H1 (cell line): Measurements from ENCODE around the gene PCBD1. TPM values are rescaled to one million over a fixed set of nuclear protein-coding genes. Genes with fewer than 3 reads are reported as not detected.

Experiments
- CTCF ChIA-PET: fragments of 300-600 bp; sonication (Branson Sonifier 250); formaldehyde crosslinking; loops from one replicate; lab custom pipeline; 2021; ENCODE audit not compliant: partially characterized antibody; lab: Charles Lee
- POLR2A ChIA-PET: fragments of 300-600 bp; sonication (Branson Sonifier 250); formaldehyde crosslinking; loops from one replicate; lab custom pipeline; 2021; ENCODE audit warnings: inconsistent platforms; ENCODE audit not compliant: partially characterized antibody; lab: Charles Lee
- DNase-seq, 2 experiments: peaks; one replicate each; pipeline versions ENCODE4 v3.0.0 to v3.0.0-alpha.2; 2010 to 2022; ENCODE audit warnings: low spot score in 2 of 2, low read depth in 1 of 2, mixed read lengths in 1 of 2
- FAIRE-seq: peaks from 2 replicates; lab custom pipeline; 2011; peaks lifted over from hg19 to GRCh38; lab: Jason Lieb, UNC
- H2AFZ ChIP-seq: 2 replicates; pipeline ENCODE4 v1.8.1; 2012; ENCODE audit warnings: low read length, inconsistent platforms
- H2AK5ac ChIP-seq: 2 replicates; pipeline ENCODE4 v1.6.1; 2013; ENCODE audit warnings: low read depth, low read length
- H2BK120ac ChIP-seq: replicated peaks from 2 replicates; pipeline ENCODE3; 2013; ENCODE audit warnings: low read depth, low read length, inconsistent platforms
- H2BK12ac ChIP-seq: 2 replicates; pipeline ENCODE4 v1.6.1; 2013; ENCODE audit warnings: low read depth, low read length
- H2BK15ac ChIP-seq: 2 replicates; pipeline ENCODE4 v1.6.1; 2013; ENCODE audit warnings: low read length
- H2BK20ac ChIP-seq: 2 replicates; pipeline ENCODE4 v1.6.1; 2013; ENCODE audit warnings: low read length
- H2BK5ac ChIP-seq: 2 replicates; pipeline ENCODE4 v1.6.1; 2013; ENCODE audit warnings: low read depth, low read length
- H3K14ac ChIP-seq: 2 replicates; pipeline ENCODE4 v1.6.1; 2013; ENCODE audit warnings: inconsistent platforms; ENCODE audit not compliant: insufficient read length
- H3K18ac ChIP-seq: 2 replicates; pipeline ENCODE4 v1.6.1; 2013; ENCODE audit warnings: low read length; ENCODE audit errors: extremely low read depth
- H3K23ac ChIP-seq: 2 replicates; pipeline ENCODE4 v1.6.1; 2013; ENCODE audit warnings: inconsistent platforms; ENCODE audit not compliant: insufficient read length
- H3K23me2 ChIP-seq: 2 replicates; pipeline ENCODE4 v1.6.1; 2013; ENCODE audit warnings: low read depth, low read length
- H3K27ac ChIP-seq: 2 replicates; pipeline ENCODE4 v1.6.1; 2011; ENCODE audit warnings: low read depth, low read length, inconsistent platforms
- H3K27me3 ChIP-seq, 4 experiments: replicated peaks in 1 of 4; 1 replicate in 1 of 4; 2 replicates in 3 of 4; pipeline versions ENCODE4 v1.6.1 to v1.8.1; 2011 to 2013; ENCODE audit warnings: low read length in 3 of 4, mild to moderate bottlenecking in 3 of 4, inconsistent platforms in 2 of 4, mixed read lengths in 2 of 4, moderate library complexity in 1 of 4; ENCODE audit not compliant: control insufficient read depth in 3 of 4, insufficient read depth in 3 of 4; ENCODE audit errors: extremely low read depth in 1 of 4
- H3K36me3 ChIP-seq, 4 experiments: 2 replicates each; pipeline versions ENCODE4 v1.6.1 to v1.8.1; 2011 to 2013; ENCODE audit warnings: mild to moderate bottlenecking in 4 of 4, low read length in 3 of 4, moderate library complexity in 2 of 4, control low read depth in 1 of 4, inconsistent platforms in 1 of 4; ENCODE audit not compliant: insufficient read depth in 4 of 4, control insufficient read depth in 2 of 4
- H3K4ac ChIP-seq: replicated peaks from 2 replicates; pipeline ENCODE3; 2013; ENCODE audit warnings: low read length, low read depth, mixed read lengths, inconsistent platforms; ENCODE audit not compliant: insufficient read length
- H3K4me1 ChIP-seq, 4 experiments: replicated peaks in 1 of 4; 1 replicate in 1 of 4; 2 replicates in 3 of 4; pipeline versions ENCODE4 v1.6.1 to v1.8.1; 2011 to 2013; ENCODE audit warnings: low read length in 3 of 4, inconsistent platforms in 2 of 4, mixed read lengths in 1 of 4; ENCODE audit not compliant: insufficient read depth in 4 of 4, control insufficient read depth in 3 of 4
- H3K4me2 ChIP-seq, 2 experiments: 2 replicates each; pipeline versions ENCODE4 v1.6.1 to v1.8.1; 2011 to 2013; ENCODE audit warnings: low read depth in 2 of 2, low read length in 2 of 2, control low read depth in 1 of 2, inconsistent platforms in 1 of 2, mild to moderate bottlenecking in 1 of 2; ENCODE audit not compliant: insufficient read depth in 1 of 2
- H3K4me3 ChIP-seq, 4 experiments: fragments of 200-600, 300-600 bp in 1 of 4; sonication (generic), shearing (Covaris generic), sonication (Bioruptor Twin) in 1 of 4; 2 replicates each; pipeline versions ENCODE4 v1.5.1 to v1.8.1; 2011 to 2016; ENCODE audit warnings: low read length in 4 of 4, low read depth in 3 of 4, control low read depth in 2 of 4, inconsistent platforms in 2 of 4, mild to moderate bottlenecking in 2 of 4, mixed read lengths in 1 of 4, moderate library complexity in 1 of 4; ENCODE audit not compliant: insufficient read depth in 2 of 4; ENCODE audit errors: extremely low read depth in 1 of 4
- H3K56ac ChIP-seq: replicated peaks from 2 replicates; pipeline ENCODE3; 2013; ENCODE audit warnings: low read depth, mild to moderate bottlenecking, mixed read lengths, low read length, inconsistent platforms; ENCODE audit not compliant: insufficient read length
- H3K79me1 ChIP-seq: 2 replicates; pipeline ENCODE4 v1.6.1; 2013; ENCODE audit warnings: low read depth, low read length, control low read depth
- H3K79me2 ChIP-seq, 2 experiments: 2 replicates each; pipeline versions ENCODE4 v1.6.1 to v1.8.1; 2012 to 2013; ENCODE audit warnings: low read length in 2 of 2, mild to moderate bottlenecking in 2 of 2, inconsistent platforms in 1 of 2; ENCODE audit not compliant: insufficient read depth in 2 of 2, control insufficient read depth in 1 of 2
- H3K9ac ChIP-seq, 4 experiments: replicated peaks in 1 of 4; 1 replicate in 1 of 4; 2 replicates in 3 of 4; pipeline versions ENCODE4 v1.6.1 to v1.8.1; 2011 to 2013; ENCODE audit warnings: low read depth in 3 of 4, low read length in 3 of 4, control low read depth in 2 of 4, mild to moderate bottlenecking in 2 of 4, moderate library complexity in 2 of 4, inconsistent platforms in 1 of 4; ENCODE audit errors: extremely low read depth in 1 of 4
- H3K9me3 ChIP-seq, 2 experiments: 2 replicates each; pipeline versions ENCODE4 v1.6.1 to v1.8.1; 2012 to 2013; ENCODE audit warnings: mild to moderate bottlenecking in 2 of 2, moderate library complexity in 2 of 2, control low read depth in 1 of 2, inconsistent platforms in 1 of 2, low read depth in 1 of 2, low read length in 1 of 2, mixed read lengths in 1 of 2; ENCODE audit not compliant: insufficient read depth in 2 of 2
- H4K20me1 ChIP-seq, 2 experiments: replicated peaks in 1 of 2; 2 replicates each; pipeline versions ENCODE3 to v1.8.1; 2011 to 2013; ENCODE audit warnings: inconsistent platforms in 2 of 2, low read length in 2 of 2, mild to moderate bottlenecking in 1 of 2; ENCODE audit not compliant: insufficient read depth in 2 of 2, control insufficient read depth in 1 of 2
- H4K5ac ChIP-seq: 2 replicates; pipeline ENCODE4 v1.6.1; 2013; ENCODE audit warnings: low read length, low read depth, mixed read lengths, inconsistent platforms; ENCODE audit not compliant: insufficient read length
- H4K8ac ChIP-seq: 2 replicates; pipeline ENCODE4 v1.8.0; 2013; ENCODE audit warnings: mild to moderate bottlenecking, moderate library complexity, low read length, inconsistent platforms; ENCODE audit not compliant: insufficient read depth; ENCODE audit errors: extremely low read depth
- H4K91ac ChIP-seq: replicated peaks from 2 replicates; pipeline ENCODE3; 2013; ENCODE audit warnings: low read length, mixed read lengths, inconsistent platforms; ENCODE audit not compliant: insufficient read length
- ASH2L ChIP-seq: fragments of 200-600, 300-600 bp; sonication (generic); IDR thresholded peaks from one replicate; pipeline ENCODE4 v1.7.1; 2017; ENCODE audit warnings: low read length
- EP300 ChIP-seq, 2 experiments: IDR thresholded peaks; 1 replicate in 1 of 2; 2 replicates in 1 of 2; pipeline ENCODE4 v1.6.1; 2011 to 2012; ENCODE audit warnings: low read depth in 2 of 2, low read length in 2 of 2, mild to moderate bottlenecking in 2 of 2, borderline replicate concordance in 1 of 2, inconsistent platforms in 1 of 2, moderate library complexity in 1 of 2
- FOSL1 ChIP-seq: IDR thresholded peaks from 2 replicates; pipeline ENCODE4 v1.6.1; 2011; ENCODE audit warnings: mild to moderate bottlenecking, low read depth, low read length, moderate library complexity; ENCODE audit not compliant: insufficient read depth
- HDAC2 ChIP-seq, 2 experiments: fragments of 300-600 bp in 1 of 2; sonication (generic) in 1 of 2; IDR thresholded peaks; 2 replicates each; pipeline ENCODE4 v1.6.1; 2011 to 2012; ENCODE audit warnings: low read depth in 2 of 2, low read length in 2 of 2, mild to moderate bottlenecking in 2 of 2, moderate library complexity in 2 of 2, borderline replicate concordance in 1 of 2, inconsistent platforms in 1 of 2
- MAX ChIP-seq: IDR thresholded peaks from 2 replicates; pipeline ENCODE4 v1.6.1; 2012; ENCODE audit warnings: inconsistent platforms
- NANOG ChIP-seq: IDR thresholded peaks from 2 replicates; pipeline ENCODE4 v1.6.1; 2011; ENCODE audit warnings: low read length, low read depth, mild to moderate bottlenecking, inconsistent platforms; ENCODE audit not compliant: insufficient read depth, poor library complexity, severe bottlenecking
- RFX5 ChIP-seq: IDR thresholded peaks from 2 replicates; pipeline ENCODE4 v1.6.1; 2011; ENCODE audit warnings: low read depth, low read length, improper control_type of control experiment, borderline replicate concordance
- SAP30 ChIP-seq: fragments of 300-600 bp; sonication (generic); IDR thresholded peaks from 2 replicates; pipeline ENCODE4 v1.7.1; 2012; ENCODE audit warnings: low read length, moderate library complexity, mild to moderate bottlenecking, inconsistent platforms; ENCODE audit not compliant: insufficient read depth, insufficient replicate concordance
- SP1 ChIP-seq: IDR thresholded peaks from 2 replicates; pipeline ENCODE4 v1.6.1; 2011; ENCODE audit warnings: low read depth, low read length
- SP4 ChIP-seq: IDR thresholded peaks from 2 replicates; pipeline ENCODE4 v1.6.1; 2012; ENCODE audit warnings: low read length, inconsistent platforms
- TEAD4 ChIP-seq: IDR thresholded peaks from 2 replicates; pipeline ENCODE4 v1.6.1; 2012; ENCODE audit warnings: low read depth, low read length, inconsistent platforms, mixed read lengths
- WGBS, 2 experiments: shearing (Covaris generic) in 1 of 2; methylation state at CpG; one replicate each; pipeline versions ENCODE4 v1.1.6 to v1.1.7; 2013 to 2015; ENCODE audit warnings: low lambda C conversion rate in 2 of 2, mixed read lengths in 2 of 2, inconsistent platforms in 1 of 2, low coverage in 1 of 2, missing lambda C conversion rate in 1 of 2; ENCODE audit not compliant: insufficient replicate concordance in 2 of 2, insufficient coverage in 1 of 2, insufficient read length in 1 of 2; ENCODE audit errors: extremely low coverage in 1 of 2, missing lambda C conversion rate in 1 of 2; 5-methylcytosine and 5-hydroxymethylcytosine counted together
- polyA plus RNA-seq, 7 experiments: library from polyadenylated mRNA; depleted of rRNA in 3 of 7; stranded (reverse) in 5 of 7; unstranded in 2 of 7; fragments of >200 nt in 5 of 7; fragments of 200-250 nt in 2 of 7; gene quantifications; 1 replicate in 5 of 7; 2 replicates in 1 of 7; 4 replicates in 1 of 7; pipeline versions ENCODE4 v1.2.1 to v1.2.3, GENCODE V29; 2011 to 2013; ENCODE audit warnings: missing spikeins in 2 of 7, mixed read lengths in 2 of 7
- total RNA-seq: library from RNA; stranded (reverse); fragmentation: NEBNext Ultra II Directional; extraction: Animal tissue kit (Norgen Biotek cat#: 25700); gene quantifications from 2 replicates; pipeline ENCODE4 v1.2.1, GENCODE V29; 2021

PCBD1 gene
- total and polyA plus RNA-seq, 2 of the 8 experiments (the other 6 are each of a cell fraction or from before 2014, with no cell fraction given) = 46.5 to 55.0 TPM

- Histone ChIP-seq H2BK20ac (no peak overlapping the region), H2BK15ac (no peak overlapping the region)
Observed at GRCh38 chr10:70914316-70914864, 26.0 kb upstream of the PCBD1 start.

More at GRCh38 chr10:70914316-70914864, 26.0 kb upstream of the PCBD1 start:
- H2BK5ac ChIP-seq = no peak overlapping the region
- no peak overlapping the region for H2AK5ac ChIP-seq
- no peak overlapping the region for H2BK12ac ChIP-seq
- no peaks in the 10 kb centered on the region for H3K36me3 ChIP-seq
- H3K23ac ChIP-seq = no peak overlapping the region
- H3K4me3 ChIP-seq = no peak overlapping the region
- peaks cover 0 to 2% of the 10 kb centered on the region in 2 experiments for H4K20me1 ChIP-seq
- no peak overlapping the region for H3K56ac ChIP-seq
- no peak overlapping the region for H2AFZ ChIP-seq
- no peaks in the 10 kb centered on the region for H3K23me2 ChIP-seq
- CTCF ChIA-PET = interaction anchor here (5.3 to 17.0 kb wide), 2 partner anchors 10 to 11 kb away, joined by 30 to 237 read pairs; no protein-coding TSS in a partner anchor
- no peak overlapping the region for H3K14ac ChIP-seq
- POLR2A ChIA-PET = no interaction called here
- H3K9me3 ChIP-seq = no peaks in the 10 kb centered on the region
- TF ChIP-seq ASH2L (no peak), SP4 (no peak), FOSL1 (no peak), MAX (no peak), RFX5 (no peak), HDAC2 (IDR thresholded peaks at IDR 0.05; ENCODE audit: borderline replicate concordance in 1 of 2, low read depth in 2 of 2, low read length in 2 of 2) (no peak), EP300 (IDR thresholded peaks at IDR 0.05; ENCODE audit: borderline replicate concordance in 1 of 2, low read depth in 2 of 2, low read length in 2 of 2) (no peak), SAP30 (no peak), TEAD4 (no peak), NANOG (no peak), SP1 (no peak)
- H3K18ac ChIP-seq = no peak overlapping the region
- no peaks in the 10 kb centered on the region; a peak in 1 of 7 replicates for H3K4me1 ChIP-seq
- H3K4ac ChIP-seq = no peak overlapping the region
- H3K79me2 ChIP-seq = no peaks in the 10 kb centered on the region
- no peak overlapping the region for H4K5ac ChIP-seq
- peak overlapping the region; percentile 18; the same call in 1 of the 2 replicates for H4K8ac ChIP-seq
- no peak overlapping the region for H3K27ac ChIP-seq
- FAIRE-seq (no peak), DNase-seq (no peak)
- H3K79me1 ChIP-seq = no peaks in the 10 kb centered on the region
- no peak overlapping the region for H4K91ac ChIP-seq
- WGBS, 2 experiments = 82% methylated on average over 10 of the region's 10 CpGs; no CpG with 5 or more reads in 1 of the 2 experiments
- H3K27me3 ChIP-seq = no peaks in the 10 kb centered on the region
- no peak overlapping the region for H2BK120ac ChIP-seq
- H3K4me2 ChIP-seq = no peak overlapping the region
- H3K9ac ChIP-seq = no peak overlapping the region
